ENCODE measurements around the gene MSI2.

The MSI2 gene

GRCh38 chr17:57567251-57567650 is 310.9 kb downstream of the MSI2 start:
- DNase-seq = no peak

GRCh38 chr17:57568340-57568739 is 312.0 kb downstream of the MSI2 start:
- no peak for DNase-seq

GRCh38 chr17:57569021-57569420 is 312.7 kb downstream of the MSI2 start:
- no peak for DNase-seq

- no peak for DNase-seq
Measured at GRCh38 chr17:57569853-57570252, 313.5 kb downstream of the MSI2 start.

- no peak for DNase-seq
Measured at GRCh38 chr17:57570724-57571344, 314.5 kb downstream of the MSI2 start.

- no peak for DNase-seq
Measured at GRCh38 chr17:57572062-57572461, 315.7 kb downstream of the MSI2 start.

- no peak for DNase-seq
Measured at GRCh38 chr17:57572600-57572999, 316.3 kb downstream of the MSI2 start.

GRCh38 chr17:57574040-57574513 is 317.8 kb downstream of the MSI2 start:
- DNase-seq = no peak

- no peak for DNase-seq
Measured at GRCh38 chr17:57576744-57577143, 320.4 kb downstream of the MSI2 start.

- DNase-seq = no peak
Measured at GRCh38 chr17:57577751-57578607, 321.7 kb downstream of the MSI2 start.

GRCh38 chr17:57578608-57579225 is 322.4 kb downstream of the MSI2 start:
- DNase-seq = no peak

GRCh38 chr17:57579245-57579644 is 322.9 kb downstream of the MSI2 start:
- DNase-seq = no peak

- DNase-seq = no peak
Measured at GRCh38 chr17:57580055-57580739, 323.9 kb downstream of the MSI2 start.

GRCh38 chr17:57582881-57583756 is 326.8 kb downstream of the MSI2 start:
- no peak for DNase-seq

- no peak for DNase-seq
Measured at GRCh38 chr17:57584050-57584551, 327.8 kb downstream of the MSI2 start.

GRCh38 chr17:57585341-57586195 is 329.2 kb downstream of the MSI2 start:
- DNase-seq = no peak

- no peak for DNase-seq
Measured at GRCh38 chr17:57586196-57586740, 329.9 kb downstream of the MSI2 start.

- no peak for DNase-seq
Measured at GRCh38 chr17:57586742-57587141, 330.4 kb downstream of the MSI2 start.

- DNase-seq = no peak
Measured at GRCh38 chr17:57587193-57587969, 331.1 kb downstream of the MSI2 start.

- DNase-seq = no peak
Measured at GRCh38 chr17:57588086-57588485, 331.8 kb downstream of the MSI2 start.

Measured in amniotic stem cell (primary cell).